ENCODE results near the gene ASPDH.

ASPDH gene

DNA sequence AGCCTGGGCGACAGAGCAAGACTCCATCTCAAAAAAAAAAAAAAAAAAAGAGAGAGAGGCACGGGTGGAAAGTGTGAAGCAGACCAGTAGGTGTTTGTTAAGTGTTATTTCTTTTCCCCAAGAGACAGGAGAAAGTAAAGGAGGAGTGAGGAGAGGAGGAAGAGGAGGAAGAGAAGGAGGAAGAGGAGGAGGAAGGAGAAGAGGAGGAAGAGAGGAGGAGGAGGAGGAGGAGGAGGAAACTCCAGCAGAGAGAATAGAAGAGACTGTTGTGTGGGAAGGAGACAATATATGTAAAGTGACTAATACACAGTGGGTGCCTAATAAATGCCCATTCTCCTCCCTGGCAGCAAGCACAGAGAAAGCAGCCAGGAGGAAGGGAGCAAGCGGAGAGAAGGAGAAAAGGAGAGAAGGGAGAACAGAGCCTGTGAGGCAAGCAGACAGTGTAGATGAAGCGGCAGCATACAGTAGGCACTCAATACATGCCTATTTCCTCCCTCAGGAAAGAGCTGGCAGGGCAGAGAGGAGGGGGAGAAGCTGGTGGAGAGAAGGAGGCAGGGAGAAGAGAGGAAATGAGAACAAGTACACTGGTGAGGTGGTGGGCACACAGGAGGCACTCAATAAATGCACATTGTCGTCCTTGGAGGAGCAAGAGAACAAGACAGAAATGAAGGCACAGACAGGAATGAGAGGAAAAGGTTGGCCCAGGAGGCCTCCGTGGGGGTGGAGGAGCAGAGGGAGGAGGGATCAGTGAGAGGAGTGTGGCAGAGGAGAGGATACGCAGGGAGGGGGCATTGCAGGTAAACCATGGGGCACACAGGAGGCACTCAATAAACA is 19.3 kb downstream of the ASPDH start:
- no peak for DNase-seq

DNA sequence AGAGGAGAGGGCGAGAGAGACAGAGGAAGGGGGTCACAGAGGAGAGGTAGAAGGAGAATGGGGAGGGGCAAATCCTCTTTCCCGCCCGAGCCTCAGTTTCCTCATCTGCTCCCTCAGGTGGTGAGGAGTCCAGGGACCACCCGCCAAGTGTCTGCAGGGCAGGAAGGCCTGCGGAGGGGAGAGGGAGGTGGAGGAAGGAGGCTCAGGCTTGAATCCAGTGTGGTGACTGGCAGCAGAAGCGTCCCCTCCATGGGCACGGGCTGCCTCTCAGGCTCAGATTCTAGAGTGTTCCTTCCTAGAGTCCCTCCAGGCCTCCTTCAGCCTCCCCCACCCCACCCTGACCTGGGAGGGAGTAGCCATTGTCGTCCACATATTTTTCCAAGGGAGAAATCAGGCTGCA is 20.5 kb downstream of the ASPDH start:
- no peak for DNase-seq

DNA sequence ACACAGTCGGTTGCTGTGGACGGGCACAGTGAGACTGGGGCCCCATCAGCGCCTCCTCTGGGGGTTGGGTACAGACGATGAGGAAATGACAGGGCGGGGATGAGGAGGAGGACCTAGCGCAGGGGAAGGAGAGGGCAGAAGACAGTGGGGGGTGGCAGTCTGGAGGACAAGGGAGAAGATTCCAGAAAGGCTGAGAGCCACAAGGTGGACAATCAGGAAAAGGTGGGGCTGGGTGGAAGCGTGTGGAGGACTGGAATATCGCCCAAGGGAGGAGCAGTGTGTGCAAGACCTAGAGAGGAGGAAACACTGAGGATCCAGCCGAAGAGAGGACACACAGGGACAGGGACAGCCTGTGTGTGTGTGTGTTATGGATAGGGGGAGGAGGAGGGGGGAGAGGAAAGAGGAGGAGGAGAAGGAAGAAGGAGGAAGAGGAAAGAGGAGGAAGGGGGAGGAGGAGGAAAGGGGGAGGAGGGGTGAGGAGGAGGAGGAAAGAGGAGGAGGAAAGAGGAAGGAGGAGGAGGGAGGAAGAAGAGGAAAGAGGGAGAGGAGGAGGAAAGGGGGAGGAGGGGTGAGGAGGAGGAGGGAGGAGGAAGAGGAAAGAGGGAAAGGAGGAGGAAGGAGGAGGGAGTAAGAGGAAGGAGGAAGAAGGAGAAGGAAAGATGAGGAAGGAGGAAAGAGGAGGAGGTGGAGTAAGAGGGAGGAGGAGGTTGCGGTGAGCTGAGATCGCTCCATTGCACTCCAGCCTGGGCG is 21.2 kb downstream of the ASPDH start:
- DNase-seq: peak; percentile 41 to 53

DNA sequence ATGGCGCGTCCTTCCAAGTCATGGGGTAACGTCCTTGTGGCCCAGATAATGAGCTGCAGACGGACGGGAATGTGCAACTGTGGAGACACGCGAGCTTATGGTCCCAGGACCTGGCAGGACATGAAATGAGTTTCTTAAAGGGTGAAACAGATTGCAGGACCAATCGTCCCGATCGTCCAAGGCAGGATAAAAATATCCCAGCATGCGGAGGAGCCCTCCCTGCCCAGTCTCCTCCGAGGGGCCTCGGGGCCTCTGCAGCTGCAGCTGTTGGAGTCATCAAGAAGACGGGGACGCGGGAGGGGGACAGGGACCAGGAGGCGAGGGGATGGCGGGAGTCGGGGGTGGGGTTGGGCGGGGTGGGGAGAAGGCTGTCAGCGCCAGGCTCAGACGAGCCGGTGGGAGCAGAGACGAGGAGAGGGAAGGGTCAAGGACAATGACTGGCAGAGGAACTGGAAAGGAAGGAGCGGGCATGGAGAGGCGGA is 22.7 kb downstream of the ASPDH start:
- DNase-seq: no peak

DNA sequence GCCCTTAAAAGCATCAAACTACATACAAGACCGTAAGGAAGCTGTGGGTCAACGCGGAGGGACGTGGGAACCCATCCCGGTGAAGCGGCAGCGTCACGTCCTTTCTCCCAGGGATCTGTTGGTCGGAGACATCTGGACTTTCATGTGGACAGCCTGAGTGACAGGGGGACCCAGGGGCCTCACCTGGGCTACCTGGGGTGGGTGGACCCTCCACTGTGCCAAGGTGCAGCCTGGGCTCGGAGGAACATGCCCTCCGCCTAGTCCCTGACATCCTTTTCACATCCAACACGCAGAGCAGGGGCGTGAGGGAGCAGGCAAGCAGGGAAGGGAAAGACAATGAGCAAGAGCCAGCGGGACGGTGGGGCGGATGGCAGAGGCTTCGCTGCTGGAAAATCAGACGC is 23.3 kb downstream of the ASPDH start:
- DNase-seq: no peak

DNA sequence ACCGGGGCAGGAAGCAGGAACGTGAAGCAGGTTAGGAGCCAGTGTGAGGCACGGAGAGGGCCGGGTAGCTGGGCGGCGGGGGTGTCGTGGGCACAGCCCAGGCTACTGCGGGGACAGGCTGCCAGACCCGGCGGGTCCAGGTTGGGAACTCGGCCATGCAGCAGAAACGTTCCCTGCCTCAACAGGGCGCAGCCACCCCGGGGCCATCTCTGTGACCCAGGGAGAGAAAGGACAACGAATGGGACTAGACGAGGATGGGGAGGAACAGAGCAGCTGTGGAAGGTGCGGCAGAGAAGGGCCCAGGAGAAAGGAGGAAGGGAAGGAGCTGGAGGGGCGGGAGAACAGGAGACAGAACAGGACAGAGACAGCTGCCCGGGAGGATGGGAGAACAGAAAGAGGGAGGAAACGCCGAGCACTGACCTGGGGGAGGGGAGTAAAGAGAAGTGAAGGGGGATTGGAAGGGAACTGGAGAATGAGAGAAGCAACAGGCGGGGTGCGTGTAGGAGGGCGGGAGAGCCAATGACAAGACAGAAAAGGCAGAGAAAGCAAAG is 24.2 kb downstream of the ASPDH start:
- no peak for DNase-seq

DNA sequence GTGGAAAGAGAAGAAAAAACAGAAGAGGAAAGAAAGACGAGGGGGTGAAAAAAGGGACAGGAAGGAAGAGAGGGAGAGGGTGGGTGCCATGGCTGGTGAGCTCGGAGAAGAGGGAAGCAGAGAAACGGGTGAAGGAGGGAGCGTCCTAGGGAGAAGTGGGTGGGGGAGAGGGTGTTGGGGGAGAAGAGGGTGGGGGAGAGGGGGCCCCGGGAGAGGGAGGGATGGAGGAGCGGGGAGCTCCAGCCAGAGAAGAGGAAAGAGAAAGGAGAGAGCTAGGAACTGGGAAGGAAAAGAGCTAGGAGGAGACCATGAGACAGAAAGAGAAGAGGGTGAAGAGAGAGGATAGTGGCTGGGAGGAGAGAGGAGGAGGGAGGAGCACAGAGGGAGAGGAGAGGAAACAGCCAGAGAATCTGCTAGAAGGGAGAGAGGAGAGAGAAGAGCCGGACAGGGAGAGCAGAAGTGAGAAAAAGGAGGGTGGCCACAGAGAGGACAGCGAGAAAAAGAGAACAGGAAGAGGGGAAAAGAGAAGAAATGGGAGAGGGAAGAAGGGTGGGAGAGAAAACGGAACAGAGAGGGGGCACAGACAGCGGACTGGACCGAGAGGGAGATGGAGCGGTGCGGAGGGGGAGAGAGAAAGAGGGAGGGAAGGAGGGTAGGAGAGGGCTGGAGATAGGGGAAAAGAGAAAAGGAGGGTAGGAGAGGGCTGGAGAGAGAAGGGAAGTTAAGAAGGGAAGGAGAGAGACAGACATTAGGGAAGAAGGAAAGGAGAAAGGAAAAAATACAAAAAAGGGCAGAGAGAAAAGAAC is 25.1 kb downstream of the ASPDH start:
- DNase-seq: no peak

DNA sequence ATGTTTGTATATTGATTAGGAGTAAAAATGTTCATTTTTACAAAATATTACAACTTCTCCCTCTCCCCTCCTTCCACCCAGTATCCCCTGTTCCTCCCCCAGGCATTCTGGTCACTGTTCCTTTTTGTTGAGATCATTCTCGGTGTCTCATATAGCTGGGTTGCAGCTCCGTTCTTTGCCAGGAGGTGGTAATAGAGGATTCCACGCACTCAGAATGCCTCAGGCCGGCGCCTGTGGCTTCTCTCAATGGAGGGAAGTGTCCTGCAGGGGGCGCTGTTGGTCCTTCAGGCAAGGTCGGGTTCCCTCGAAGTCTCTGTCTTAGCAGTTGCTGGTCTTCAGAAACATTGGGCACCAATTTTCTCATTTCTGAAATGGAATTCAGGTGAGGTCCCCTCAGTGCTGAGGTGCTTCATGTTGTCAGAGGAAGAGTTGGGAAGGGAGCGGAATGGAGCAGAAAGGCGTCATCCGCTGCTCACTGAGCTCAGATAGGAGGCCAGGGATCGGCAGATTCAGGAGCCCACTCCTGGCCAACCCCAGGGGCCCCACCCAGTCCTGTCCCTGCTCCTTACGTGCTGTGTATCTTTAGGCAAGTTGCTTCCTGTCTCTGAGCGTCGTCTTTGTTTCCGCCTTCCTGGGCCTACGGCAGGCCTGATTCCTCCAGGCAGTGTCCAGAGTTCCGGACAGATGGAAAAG is 26.7 kb downstream of the ASPDH start:
- DNase-seq: peak; percentile 75 to 77

DNA sequence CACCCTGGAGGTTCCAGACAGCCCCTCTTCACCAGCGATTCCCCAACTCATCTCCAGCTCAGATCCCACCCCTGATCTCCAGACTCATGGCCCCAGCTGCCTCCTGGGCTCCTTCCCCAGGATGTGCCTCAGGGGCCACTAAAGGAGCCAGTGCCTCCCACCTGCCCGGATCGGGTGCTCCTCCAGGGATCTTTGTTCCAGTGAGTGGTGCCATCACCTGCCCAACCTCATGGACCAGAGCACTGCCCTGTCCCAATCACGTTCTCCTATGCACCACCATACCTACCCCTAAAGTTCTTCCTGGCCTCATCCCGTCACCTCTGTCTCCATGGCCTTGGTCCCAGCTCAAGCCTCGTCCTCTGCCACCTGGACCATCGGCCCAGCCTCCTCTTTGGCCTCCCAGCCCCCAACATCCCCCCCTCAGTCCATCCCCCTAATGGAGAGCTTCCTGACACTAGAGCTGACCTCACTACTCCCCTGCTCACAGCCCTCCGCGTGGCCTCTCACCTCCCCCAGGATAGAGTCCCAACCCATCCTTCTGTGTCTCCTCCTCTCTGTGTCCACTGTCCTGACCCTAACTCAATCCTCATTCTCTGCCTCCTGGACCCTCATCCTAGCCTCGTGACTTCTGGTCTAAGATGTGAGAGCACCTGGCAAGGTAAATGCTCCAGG is 28.3 kb downstream of the ASPDH start:
- DNase-seq: no peak

DNA sequence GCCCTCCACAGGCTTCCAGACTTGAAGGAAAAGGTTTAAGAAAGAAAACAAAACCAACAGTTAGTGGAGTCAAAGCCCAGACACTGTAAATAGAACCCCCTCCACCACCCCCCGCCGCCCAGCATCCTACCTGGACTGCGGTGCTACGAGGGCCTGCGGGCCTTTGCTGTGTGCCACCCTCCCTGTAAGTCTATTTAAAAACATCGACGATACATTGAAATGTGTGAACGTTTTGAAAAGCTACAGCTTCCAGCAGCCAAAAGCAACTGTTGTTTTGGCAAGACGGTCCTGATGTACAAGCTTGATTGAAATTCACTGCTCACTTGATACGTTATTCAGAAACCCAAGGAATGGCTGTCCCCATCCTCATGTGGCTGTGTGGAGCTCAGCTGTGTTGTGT is 30.8 kb downstream of the ASPDH start:
- no peak for DNase-seq

DNA sequence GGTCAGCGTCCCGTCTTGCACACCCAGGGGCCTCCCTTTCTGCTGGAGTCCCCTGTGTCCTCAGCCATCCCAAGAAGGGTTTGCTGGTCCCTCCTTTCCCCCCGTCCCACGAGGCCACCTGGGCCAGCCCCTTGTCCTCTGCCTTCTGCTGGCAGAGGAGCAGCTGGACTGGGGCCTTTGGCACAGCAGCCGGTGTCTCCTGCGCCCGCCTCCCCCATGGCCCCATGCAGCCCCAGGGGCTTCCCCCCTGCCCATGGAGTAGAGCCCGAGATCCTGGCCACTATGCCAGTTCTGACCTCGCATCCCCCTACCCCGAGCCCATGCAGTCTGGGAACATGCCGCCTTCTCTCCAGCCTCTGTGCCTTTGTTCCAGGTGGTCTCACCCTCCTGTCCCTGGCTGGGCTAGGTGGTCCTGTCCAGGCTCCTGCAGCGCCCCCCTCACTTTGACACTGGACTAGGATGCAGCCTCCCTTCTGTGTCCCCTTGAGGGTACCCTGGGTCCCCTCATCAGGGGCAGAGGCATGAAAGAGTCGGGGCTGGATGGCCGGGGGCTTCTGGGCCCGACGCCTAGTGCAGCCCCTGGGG is 31.4 kb downstream of the ASPDH start:
- no peak for DNase-seq

DNA sequence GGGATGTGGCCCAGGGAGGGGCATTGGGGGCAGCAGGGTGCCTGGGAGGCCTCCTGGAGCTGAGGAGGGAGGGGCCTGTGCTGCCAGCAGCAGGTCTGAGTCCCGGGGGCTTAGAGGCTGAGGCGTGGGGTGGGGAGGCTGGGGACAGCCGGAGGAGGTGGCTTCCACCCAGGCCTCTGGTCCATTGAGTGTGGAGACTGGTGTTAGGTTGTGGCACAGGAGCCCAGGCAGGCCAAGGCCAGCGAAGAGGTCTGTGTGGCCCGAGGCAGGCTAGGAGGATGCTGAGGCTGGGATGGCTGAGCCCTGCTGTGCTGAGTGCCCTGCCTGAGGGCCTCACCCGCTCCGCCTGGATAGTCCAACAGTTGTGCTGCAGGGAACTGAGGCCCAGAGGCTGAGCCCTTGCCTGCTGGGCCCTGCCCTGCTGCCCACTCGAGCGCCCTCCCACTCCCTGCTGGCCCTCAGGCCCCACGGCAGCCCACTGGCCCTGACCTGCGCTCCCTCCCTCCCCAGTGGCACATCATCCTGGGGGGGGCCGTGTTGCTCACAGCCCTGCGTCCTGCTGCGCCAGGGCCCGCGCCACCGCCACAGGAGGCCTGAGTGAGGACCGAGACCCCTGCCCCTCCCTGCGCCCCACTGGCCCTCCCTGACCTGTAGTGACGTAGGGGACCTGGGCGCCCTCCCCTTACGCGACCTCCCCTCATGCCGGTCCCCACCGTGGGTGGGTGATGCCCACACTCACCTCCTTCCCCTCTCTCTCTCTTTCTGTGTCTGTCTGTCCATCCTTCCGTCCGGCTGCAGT is 32.2 kb downstream of the ASPDH start:
- no peak for DNase-seq

DNA sequence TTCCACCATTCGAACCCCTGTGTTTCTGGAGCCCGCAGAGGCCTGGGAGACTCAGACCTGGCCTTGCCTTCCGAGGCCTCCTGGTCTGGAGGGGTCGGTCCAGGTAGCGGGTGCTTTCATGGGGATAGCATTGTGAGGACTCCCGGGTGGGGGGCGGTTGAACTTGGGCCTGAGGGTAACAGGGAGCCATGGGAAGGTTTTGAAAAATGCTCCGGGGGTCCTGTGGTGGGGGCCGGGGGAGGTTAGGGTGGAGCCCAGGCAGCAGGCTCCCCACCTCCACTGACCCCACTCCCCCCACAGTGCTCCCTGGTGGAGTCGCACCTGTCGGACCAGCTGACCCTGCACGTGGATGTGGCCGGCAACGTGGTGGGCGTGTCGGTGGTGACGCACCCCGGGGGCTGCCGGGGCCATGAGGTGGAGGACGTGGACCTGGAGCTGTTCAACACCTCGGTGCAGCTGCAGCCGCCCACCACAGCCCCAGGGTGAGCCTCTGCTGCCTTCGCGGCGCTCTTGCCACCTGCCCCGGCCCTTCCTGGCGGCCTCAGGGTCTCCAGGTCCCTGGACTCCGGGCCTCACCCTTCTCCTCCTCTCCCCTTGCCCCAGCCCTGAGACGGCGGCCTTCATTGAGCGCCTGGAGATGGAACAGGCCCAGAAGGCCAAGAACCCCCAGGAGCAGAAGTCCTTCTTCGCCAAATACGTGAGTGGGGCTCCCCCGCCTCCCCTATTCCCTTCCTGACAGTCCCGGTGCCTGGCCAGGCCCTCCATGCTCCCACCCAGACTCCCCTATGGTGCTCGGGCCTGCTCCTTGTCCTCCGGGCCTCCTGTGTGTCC is 33.2 kb downstream of the ASPDH start:
- no peak for DNase-seq

DNA sequence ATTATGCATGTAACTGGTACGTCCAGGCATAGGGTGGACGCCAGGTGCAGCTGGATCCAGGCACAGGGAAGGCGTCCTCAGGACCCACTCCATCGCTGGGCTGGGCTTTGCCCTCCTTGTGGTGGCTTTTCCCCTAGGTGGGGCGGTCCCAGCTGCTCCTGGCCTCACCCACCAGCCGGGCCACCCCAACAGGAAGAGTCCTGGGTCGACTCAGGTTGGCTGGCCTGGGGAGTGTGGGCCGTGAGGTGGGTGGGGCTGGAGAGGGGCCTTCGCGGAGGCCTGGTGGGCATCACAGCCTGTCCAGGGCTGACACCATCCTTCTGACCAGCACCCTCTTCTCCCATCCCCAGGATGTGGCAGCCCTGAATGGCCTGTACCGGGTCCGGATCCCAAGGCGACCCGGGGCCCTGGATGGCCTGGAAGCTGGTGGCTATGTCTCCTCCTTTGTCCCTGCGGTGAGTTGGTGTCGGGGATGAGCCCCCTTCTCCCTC is 33.9 kb downstream of the ASPDH start:
- DNase-seq: no peak

DNA sequence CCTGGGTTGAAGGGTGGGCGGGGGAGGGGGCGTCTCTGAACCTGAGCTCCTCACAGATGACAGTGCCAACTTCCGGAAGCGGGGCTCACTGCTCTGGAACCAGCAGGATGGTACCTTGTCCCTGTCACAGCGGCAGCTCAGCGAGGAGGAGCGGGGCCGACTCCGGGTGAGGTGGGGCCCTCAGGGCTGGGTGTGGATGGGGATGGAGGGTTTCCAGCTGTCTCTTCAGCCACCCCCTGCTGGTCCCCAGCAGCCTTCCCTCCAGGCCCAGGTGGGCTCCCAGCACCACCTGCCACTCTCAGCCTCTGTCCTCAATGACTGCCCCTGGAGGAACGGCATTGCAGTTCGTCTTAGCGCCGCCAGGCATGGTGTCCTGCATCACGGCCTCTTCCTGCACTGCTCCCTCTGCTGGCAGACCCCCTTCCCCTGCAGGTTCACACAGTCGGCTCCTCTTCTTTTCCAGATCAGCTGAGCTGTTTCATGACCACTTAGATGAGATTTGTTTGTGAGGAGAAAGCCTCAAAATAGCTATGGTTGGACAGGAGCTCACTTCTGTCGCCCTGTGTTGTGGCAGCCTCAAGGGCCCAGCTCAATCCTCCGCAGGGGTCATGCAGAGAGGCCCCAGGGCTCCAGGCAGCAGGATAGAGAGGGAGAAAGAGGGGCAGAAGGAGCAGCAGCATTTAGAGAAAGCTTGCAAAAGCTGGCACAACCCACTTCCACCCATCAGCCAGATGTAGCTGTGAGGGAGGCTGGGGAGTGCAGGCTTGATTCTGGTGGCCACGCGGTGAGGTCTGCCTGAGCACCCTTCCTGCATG is 34.6 kb downstream of the ASPDH start:
- peak in 1 of 2 experiments; percentile 40 for DNase-seq

DNA sequence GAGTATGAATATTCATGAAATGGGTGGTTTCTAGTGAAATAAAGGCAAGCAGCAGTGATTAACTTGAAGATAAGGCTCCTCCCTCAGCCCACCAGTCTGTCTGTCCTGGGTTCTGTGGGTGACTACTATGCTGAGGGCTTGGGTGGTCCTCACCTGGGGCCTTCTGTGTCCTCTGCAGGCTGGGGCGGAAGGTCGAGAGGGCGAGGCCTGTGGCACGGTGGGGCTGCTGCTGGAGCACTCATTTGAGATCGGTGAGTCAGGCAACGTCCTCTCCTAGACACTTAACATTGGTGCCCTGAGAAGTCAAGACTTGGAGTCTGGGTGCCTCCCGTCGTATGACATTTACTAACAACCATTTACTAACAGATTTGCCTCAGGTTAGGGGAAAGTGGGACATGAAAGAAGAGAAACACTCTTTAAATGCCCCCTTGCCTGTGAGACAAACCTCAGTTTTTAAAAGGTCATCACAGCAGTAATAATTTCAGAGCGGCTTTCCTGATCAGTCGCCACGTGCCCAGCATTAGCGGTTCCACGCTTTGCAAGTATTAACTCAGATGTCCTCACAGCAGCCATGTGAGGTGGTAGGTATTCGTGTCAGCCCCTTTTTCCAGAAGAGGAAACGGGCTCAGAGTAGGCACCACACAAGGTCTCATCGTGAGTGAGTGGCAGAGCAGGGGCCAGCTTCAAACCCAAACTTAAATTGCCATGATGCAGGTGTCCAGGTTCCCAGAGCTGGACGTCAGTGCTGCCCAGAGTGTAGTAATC is 35.8 kb downstream of the ASPDH start:
- DNase-seq: no peak

DNA sequence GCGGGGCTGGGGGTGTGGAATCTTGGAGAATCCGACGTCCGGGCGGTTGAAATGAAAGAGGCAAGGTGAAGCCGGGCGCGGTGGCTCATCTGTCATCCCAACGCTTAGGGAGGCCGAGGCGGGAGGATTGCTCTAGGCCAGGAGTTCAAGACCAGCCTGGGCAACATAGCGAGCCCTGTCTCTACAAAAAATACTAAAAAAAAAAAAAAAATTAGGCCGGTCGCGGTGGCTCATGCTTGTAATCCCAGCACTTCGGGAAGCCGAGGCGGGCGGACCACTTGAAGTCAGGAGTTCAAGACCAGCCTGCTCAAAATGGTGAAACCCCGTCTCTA is 36.8 kb downstream of the ASPDH start:
- DNase-seq: no peak

All from activated CD4-positive, alpha-beta T cell treated with anti-CD3 and anti-CD28 coated beads, Interleukin-2, amount 50 U/mL, for 48 hours (primary cell).